Neuronal stem cell (in vitro differentiated cells): ENCODE results near the gene NOX5.
"Not testable (repeated sequence)": the region's sequence is repeated elsewhere in the genome, so short reads cannot be mapped to it uniquely, and the experiment has no call there.

Experiments
- DNase-seq: peaks from one replicate; pipeline ENCODE4 v3.0.0-alpha.2; 2013; ENCODE audit warnings: low spot score
- H2AFZ ChIP-seq: one replicate; pipeline ENCODE4 v1.6.1; 2013; ENCODE audit warnings: mild to moderate bottlenecking, low read length, inconsistent platforms
- H2AK5ac ChIP-seq: 2 replicates; pipeline ENCODE4 v1.6.1; 2013; ENCODE audit warnings: low read depth, mild to moderate bottlenecking, inconsistent platforms, low read length, moderate library complexity, mixed read lengths
- H2BK120ac ChIP-seq: 2 replicates; pipeline ENCODE4 v1.6.1; 2013; ENCODE audit warnings: low read depth, mild to moderate bottlenecking, inconsistent platforms, low read length, moderate library complexity, mixed read lengths
- H2BK12ac ChIP-seq: one replicate; pipeline ENCODE4 v1.6.1; 2013; ENCODE audit warnings: low read length, inconsistent platforms
- H2BK15ac ChIP-seq: 2 replicates; pipeline ENCODE4 v1.6.1; 2013; ENCODE audit warnings: mild to moderate bottlenecking, low read length, inconsistent platforms, mixed read lengths
- H2BK5ac ChIP-seq: one replicate; pipeline ENCODE4 v1.6.1; 2013; ENCODE audit warnings: inconsistent platforms, mild to moderate bottlenecking, low read length, moderate library complexity
- H3K14ac ChIP-seq: one replicate; pipeline ENCODE4 v1.6.1; 2013; ENCODE audit warnings: low read length, inconsistent platforms
- H3K18ac ChIP-seq: 2 replicates; pipeline ENCODE4 v1.6.1; 2013; ENCODE audit warnings: low read length, inconsistent platforms
- H3K23ac ChIP-seq: 2 replicates; pipeline ENCODE4 v1.6.1; 2013; ENCODE audit warnings: low read depth, mild to moderate bottlenecking, mixed read lengths, low read length, inconsistent platforms; ENCODE audit not compliant: poor library complexity
- H3K27ac ChIP-seq: replicated peaks from 3 replicates; pipeline ENCODE4 v1.5.1; 2013; ENCODE audit warnings: low read length, inconsistent platforms
- H3K27me3 ChIP-seq, 3 experiments: 2 replicates each; pipeline ENCODE4 v1.6.1; 2013; ENCODE audit warnings: low read length in 3 of 3, mild to moderate bottlenecking in 2 of 3, inconsistent platforms in 1 of 3, low read depth in 1 of 3, mixed read lengths in 1 of 3, moderate library complexity in 1 of 3; ENCODE audit not compliant: control insufficient read depth in 3 of 3, insufficient read depth in 3 of 3
- H3K36me3 ChIP-seq, 2 donors: replicated peaks in 1 of 2; 2 replicates each; pipeline ENCODE4 v1.6.1; 2013; ENCODE audit warnings: low read length in 2 of 2; ENCODE audit not compliant: control insufficient read depth in 2 of 2, insufficient read depth in 2 of 2
- H3K4ac ChIP-seq: 2 replicates; pipeline ENCODE4 v1.6.1; 2013; ENCODE audit warnings: inconsistent platforms, mild to moderate bottlenecking, low read length, moderate library complexity
- H3K4me1 ChIP-seq, 2 donors: 1 replicate in 1 of 2; 2 replicates in 1 of 2; pipeline ENCODE4 v1.6.1; 2013; ENCODE audit warnings: low read length in 2 of 2, low read depth in 1 of 2; ENCODE audit not compliant: control insufficient read depth in 2 of 2, insufficient read depth in 1 of 2
- H3K4me2 ChIP-seq: one replicate; pipeline ENCODE4 v1.6.1; 2013; ENCODE audit warnings: mild to moderate bottlenecking, low read length, inconsistent platforms; ENCODE audit not compliant: insufficient read depth, poor library complexity, severe bottlenecking
- H3K4me3 ChIP-seq, 2 donors: 2 replicates each; pipeline ENCODE4 v1.5.1; 2013; ENCODE audit warnings: low read length in 2 of 2, mild to moderate bottlenecking in 2 of 2, inconsistent platforms in 1 of 2, moderate library complexity in 1 of 2
- H3K79me1 ChIP-seq: one replicate; pipeline ENCODE4 v1.6.1; 2013; ENCODE audit warnings: low read depth, mild to moderate bottlenecking, inconsistent platforms, low read length, moderate library complexity
- H3K9ac ChIP-seq: one replicate; pipeline ENCODE4 v1.6.1; 2013; ENCODE audit warnings: mild to moderate bottlenecking, low read depth, low read length, inconsistent platforms; ENCODE audit not compliant: poor library complexity
- H3K9me3 ChIP-seq, 2 donors: replicated peaks in 1 of 2; 2 replicates each; pipeline versions ENCODE3 to v1.6.1; 2013; ENCODE audit warnings: low read length in 2 of 2, mild to moderate bottlenecking in 2 of 2, inconsistent platforms in 1 of 2, low read depth in 1 of 2, mixed read lengths in 1 of 2, moderate library complexity in 1 of 2; ENCODE audit not compliant: control insufficient read depth in 2 of 2, insufficient read depth in 1 of 2
- H4K8ac ChIP-seq: one replicate; pipeline ENCODE4 v1.6.1; 2013; ENCODE audit warnings: low read depth, mild to moderate bottlenecking, inconsistent platforms, low read length, moderate library complexity
- H4K91ac ChIP-seq: one replicate; pipeline ENCODE4 v1.6.1; 2013; ENCODE audit warnings: low read length, low read depth, mild to moderate bottlenecking, inconsistent platforms; ENCODE audit not compliant: poor library complexity
- WGBS, 2 donors: extraction: QIAGEN DNeasy Blood & Tissue Kit; methylation state at CpG; one replicate each; pipeline ENCODE4 v1.1.7; 2013; ENCODE audit warnings: missing lambda C conversion rate in 2 of 2, mixed read lengths in 1 of 2; ENCODE audit not compliant: insufficient read length in 2 of 2, insufficient replicate concordance in 1 of 2; ENCODE audit errors: extremely low coverage in 2 of 2; 5-methylcytosine and 5-hydroxymethylcytosine counted together

NOX5 gene

GRCh38 chr15:69069290-69069689 is 54.8 kb downstream of the NOX5 start:
- H3K18ac ChIP-seq, H3K36me3 ChIP-seq, H2BK5ac ChIP-seq, H3K14ac ChIP-seq, H3K23ac ChIP-seq, H3K27ac ChIP-seq, H4K91ac ChIP-seq, H2BK12ac ChIP-seq, H2BK15ac ChIP-seq, DNase-seq, H2AK5ac ChIP-seq, H3K4me3 ChIP-seq, H3K9ac ChIP-seq, H3K4me2 ChIP-seq, H2BK120ac ChIP-seq, H2AFZ ChIP-seq, H4K8ac ChIP-seq, H3K4me1 ChIP-seq, H3K79me1 ChIP-seq, H3K4ac ChIP-seq, H3K9me3 ChIP-seq: not testable (repeated sequence)
- peaks cover 0 to 35% (median 0%) of the 10 kb centered on the region in 3 experiments for H3K27me3 ChIP-seq

GRCh38 chr15:69069996-69070395 is 55.5 kb downstream of the NOX5 start:
- Histone ChIP-seq H2AK5ac (no peak overlapping the region), H2BK15ac (no peak overlapping the region), H3K14ac (no peak overlapping the region), H2BK5ac (no peak overlapping the region), H3K4me2 (no peak overlapping the region), H4K91ac (no peak overlapping the region), H3K79me1 (no peaks in the 10 kb centered on the region), H3K18ac (no peak overlapping the region), H3K27me3 (peaks cover 0 to 42% (median 0%) of the 10 kb centered on the region in 3 experiments), H4K8ac (no peak overlapping the region), H3K9ac (no peak overlapping the region), H3K4me3 (no peak overlapping the region), H3K9me3 (peaks cover 2 to 8% of the 10 kb centered on the region in 2 donors), H3K36me3 (no peaks in the 10 kb centered on the region), H3K27ac (no peak overlapping the region), H3K4me1 (peaks cover 0 to under 1% of the 10 kb centered on the region in 2 donors), H3K23ac (no peak overlapping the region), H2BK120ac (no peak overlapping the region), H3K4ac (no peak overlapping the region), H2AFZ (no peak overlapping the region), H2BK12ac (no peak overlapping the region)
- no CpG with 5 or more reads among the region's 7 CpGs for WGBS, 2 donors
- no peak for DNase-seq

GRCh38 chr15:69070396-69070795 is 55.9 kb downstream of the NOX5 start:
- Histone ChIP-seq H3K4me1 (peaks cover 0 to 2% of the 10 kb centered on the region in 2 donors), H3K18ac (no peak overlapping the region), H4K8ac (no peak overlapping the region), H2BK120ac (no peak overlapping the region), H4K91ac (no peak overlapping the region), H3K4me2 (no peak overlapping the region), H2BK5ac (no peak overlapping the region), H3K27me3 (peaks cover 0 to 46% (median 0%) of the 10 kb centered on the region in 3 experiments), H2BK15ac (no peak overlapping the region), H3K23ac (no peak overlapping the region), H3K36me3 (no peaks in the 10 kb centered on the region), H3K9ac (no peak overlapping the region), H3K79me1 (no peaks in the 10 kb centered on the region), H3K14ac (no peak overlapping the region), H2BK12ac (no peak overlapping the region), H2AK5ac (no peak overlapping the region), H2AFZ (no peak overlapping the region), H3K4me3 (no peak overlapping the region), H3K4ac (no peak overlapping the region), H3K27ac (no peak overlapping the region), H3K9me3 (peaks cover 2 to 8% of the 10 kb centered on the region in 2 donors)
- no CpG with 5 or more reads among the region's 1 CpG for WGBS, 2 donors
- no peak for DNase-seq

- Histone ChIP-seq H2BK15ac (no peak overlapping the region), H3K27me3 (peaks cover 0 to 54% (median 0%) of the 10 kb centered on the region in 3 experiments), H2AK5ac (no peak overlapping the region), H4K91ac (no peak overlapping the region), H3K9me3 (peaks cover 2 to 8% of the 10 kb centered on the region in 2 donors), H3K9ac (no peak overlapping the region), H2BK5ac (no peak overlapping the region), H3K4me1 (peaks cover 0 to 2% of the 10 kb centered on the region in 2 donors), H3K14ac (no peak overlapping the region), H4K8ac (no peak overlapping the region), H3K4me2 (no peak overlapping the region), H2AFZ (no peak overlapping the region), H3K36me3 (no peaks in the 10 kb centered on the region), H3K79me1 (no peaks in the 10 kb centered on the region), H3K23ac (no peak overlapping the region), H3K27ac (no peak overlapping the region), H3K18ac (no peak overlapping the region), H2BK120ac (no peak overlapping the region), H3K4ac (no peak overlapping the region), H3K4me3 (no peak overlapping the region), H2BK12ac (no peak overlapping the region)
- DNase-seq: no peak
- no CpG with 5 or more reads among the region's 5 CpGs for WGBS, 2 donors
Measured at GRCh38 chr15:69071260-69071659, 56.8 kb downstream of the NOX5 start.
